ENCODE measurements around the gene COPE. TPM values are rescaled to one million over a fixed set of nuclear protein-coding genes. Genes with fewer than 3 reads are reported as not detected.

The COPE gene
- total RNA-seq, 1 donor from 2014 or later, result 212 TPM

- H3K9me3 ChIP-seq, result no peaks in the 10 kb centered on the region
- peaks cover 6% of the 10 kb centered on the region for H3K4me1 ChIP-seq
- H3K27me3 ChIP-seq, result no peaks in the 10 kb centered on the region
- H3K4me3 ChIP-seq, result no peak overlapping the region
- TF ChIP-seq POLR2AphosphoS5 (IDR thresholded peaks at IDR 0.05; ENCODE audit: insufficient read depth in 1 of 2, low read depth in 1 of 2) (no peak), POLR2A (IDR thresholded peaks at IDR 0.05) (no peak), CTCF (IDR thresholded peaks at IDR 0.05) (no peak)
- DNase-seq (ENCODE audit: extremely low spot score in 2 of 2), result no peak
- peaks cover 0 to 30% of the 10 kb centered on the region in 2 donors for H3K36me3 ChIP-seq
- H3K27ac ChIP-seq, result no peak overlapping the region
- intact Hi-C loops (cut with DNase I), result no loop called here
Observed at GRCh38 chr19:18908917-18909619, 10.1 kb downstream of the COPE start.

GRCh38 chr19:18906605-18907519 lies 12.3 kb downstream of the COPE start:
- intact Hi-C loops (cut with DNase I), result no loop called here
- DNase-seq (ENCODE audit: extremely low spot score in 2 of 2), result no peak
- TF ChIP-seq POLR2AphosphoS5 (IDR thresholded peaks at IDR 0.05; ENCODE audit: insufficient read depth in 1 of 2, low read depth in 1 of 2) (no peak), POLR2A (IDR thresholded peaks at IDR 0.05) (no peak), CTCF (IDR thresholded peaks at IDR 0.05) (no peak)
- Histone ChIP-seq H3K36me3 (peaks cover 0 to 30% of the 10 kb centered on the region in 2 donors), H3K27me3 (no peaks in the 10 kb centered on the region), H3K4me1 (no peaks in the 10 kb centered on the region), H3K9me3 (no peaks in the 10 kb centered on the region), H3K4me3 (no peak overlapping the region), H3K27ac (no peak overlapping the region)

GRCh38 chr19:18905513-18906236 lies 13.5 kb downstream of the COPE start:
- Histone ChIP-seq H3K9me3 (no peaks in the 10 kb centered on the region), H3K4me3 (no peak overlapping the region), H3K27ac (no peak overlapping the region), H3K36me3 (peaks cover 0 to 33% of the 10 kb centered on the region in 2 donors), H3K4me1 (no peaks in the 10 kb centered on the region), H3K27me3 (no peaks in the 10 kb centered on the region)
- TF ChIP-seq CTCF (IDR thresholded peaks at IDR 0.05), result no peak
- intact Hi-C loops (cut with DNase I), result no loop called here
- no peak for DNase-seq (ENCODE audit: extremely low spot score in 2 of 2)

GRCh38 chr19:18905058-18905456 lies 14.1 kb downstream of the COPE start:
- H3K27me3 ChIP-seq, result no peaks in the 10 kb centered on the region
- peaks cover 0 to 37% of the 10 kb centered on the region in 2 donors for H3K36me3 ChIP-seq
- no peak for DNase-seq (ENCODE audit: extremely low spot score in 2 of 2)
- TF ChIP-seq POLR2AphosphoS5 (IDR thresholded peaks at IDR 0.05; ENCODE audit: insufficient read depth in 1 of 2, low read depth in 1 of 2), result no peak
- TF ChIP-seq POLR2A (IDR thresholded peaks at IDR 0.05), result no peak
- no peaks in the 10 kb centered on the region for H3K4me1 ChIP-seq
- H3K9me3 ChIP-seq, result no peaks in the 10 kb centered on the region
- no peak overlapping the region for H3K27ac ChIP-seq
- intact Hi-C loops (cut with DNase I), result no loop called here
- no peak overlapping the region for H3K4me3 ChIP-seq

- no peak for TF ChIP-seq CTCF (IDR thresholded peaks at IDR 0.05)
- TF ChIP-seq POLR2A (IDR thresholded peaks at IDR 0.05), result no peak
- DNase-seq (ENCODE audit: extremely low spot score in 2 of 2), result no peak
- intact Hi-C loops (cut with DNase I), result no loop called here
- H3K27ac ChIP-seq, result no peak overlapping the region
- no peaks in the 10 kb centered on the region for H3K4me1 ChIP-seq
- H3K4me3 ChIP-seq, result no peak overlapping the region
- H3K36me3 ChIP-seq, result peaks cover 0 to 42% of the 10 kb centered on the region in 2 donors
- H3K9me3 ChIP-seq, result no peaks in the 10 kb centered on the region
- no peaks in the 10 kb centered on the region for H3K27me3 ChIP-seq
Observed at GRCh38 chr19:18904334-18905057, 14.7 kb downstream of the COPE start.
